Thyroid gland (tissue), 4 donors: ENCODE data around the gene JPH2. TPM values are rescaled to one million over a fixed set of nuclear protein-coding genes. Genes with fewer than 3 reads are reported as not detected.
A peak's percentile ranks its signal among the peaks of the same experiment; 100 is the strongest.

ENCODE experiments used
- DNase-seq, 2 donors: peaks; one replicate each; pipeline ENCODE4 v3.0.0-alpha.2; 2019
- H3K27ac ChIP-seq, 3 donors: fragments of 200-600 bp; sonication (generic); 1 replicate in 2 of 3; 2 replicates in 1 of 3; pipeline ENCODE4 v1.5.1; 2016 to 2019; ENCODE audit warnings: mild to moderate bottlenecking in 1 of 3, moderate library complexity in 1 of 3
- H3K27me3 ChIP-seq: fragments of 200-600 bp; sonication (generic); one replicate; pipeline ENCODE4 v1.5.1; 2019
- H3K36me3 ChIP-seq, 2 donors: fragments of 200-600 bp; sonication (generic); one replicate each; pipeline ENCODE4 v1.5.1; 2016 to 2019
- H3K4me1 ChIP-seq, 2 donors: fragments of 200-600 bp; sonication (generic); one replicate each; pipeline ENCODE4 v1.5.1; 2017 to 2019
- H3K4me3 ChIP-seq, 3 donors: fragments of 200-600 bp; sonication (generic); replicated peaks in 1 of 3; 1 replicate in 2 of 3; 2 replicates in 1 of 3; pipeline ENCODE4 v1.5.1; 2016; ENCODE audit warnings: mild to moderate bottlenecking in 1 of 3
- H3K9me3 ChIP-seq: fragments of 200-600 bp; sonication (generic); one replicate; pipeline ENCODE4 v1.5.1; 2017
- CTCF ChIP-seq, 6 experiments: fragments of 200-600 bp in 3 of 6; fragments of 450-650 bp in 3 of 6; sonication (generic) in 3 of 6; IDR thresholded peaks; one replicate each; pipeline ENCODE4 v1.5.1; 2016 to 2019; ENCODE audit warnings: antibody characterized with exemption in 6 of 6, mild to moderate bottlenecking in 2 of 6, inconsistent platforms in 1 of 6, moderate library complexity in 1 of 6
- POLR2A ChIP-seq, 2 donors: fragments of 450-650 bp; IDR thresholded peaks; one replicate each; pipeline ENCODE4 v1.6.1; 2017; ENCODE audit warnings: antibody characterized with exemption in 2 of 2, mild to moderate bottlenecking in 2 of 2, moderate library complexity in 1 of 2
- whole genome bisulfite sequencing, 2 donors: methylation state at CpG; one replicate each; pipeline ENCODE4 v1.1.5; 2017; 5-methylcytosine and 5-hydroxymethylcytosine counted together
- intact Hi-C: fragments of 100-400 bp; cut with DNase I; formaldehyde crosslinking; loops from one replicate; pipeline ENCODE4 v1.15.1; 2023
- total RNA-seq, 4 donors: library from RNA; depleted of rRNA; stranded (reverse); fragments of >200 nt; gene quantifications; one replicate each; pipeline ENCODE4 v1.2.3, GENCODE V29; 2016

The JPH2 gene
- total RNA-seq, 4 donors from 2014 or later, result 0.67 to 2.3 (median 1.8) TPM

GRCh38 chr20:44188752-44189151 is 1.8 kb upstream of the JPH2 start:
- DNase-seq, result peak; percentile 65 to 67
- intact Hi-C loops, result no loop called here
- WGBS, 2 donors, result 45 to 50% methylated on average over 6 of the region's 6 CpGs
- Histone ChIP-seq H3K9me3 (no peaks in the 10 kb centered on the region), H3K4me1 (peaks cover 20 to 28% of the 10 kb centered on the region in 2 donors), H3K4me3 (no peak overlapping the region), H3K36me3 (no peaks in the 10 kb centered on the region), H3K27ac (peak overlapping the region in 2 of 3 donors; percentile 19 to 30), H3K27me3 (no peaks in the 10 kb centered on the region)
- TF ChIP-seq POLR2A (IDR thresholded peaks at IDR 0.05), result no peak
- no peak for TF ChIP-seq CTCF (IDR thresholded peaks at IDR 0.05)

DNA sequence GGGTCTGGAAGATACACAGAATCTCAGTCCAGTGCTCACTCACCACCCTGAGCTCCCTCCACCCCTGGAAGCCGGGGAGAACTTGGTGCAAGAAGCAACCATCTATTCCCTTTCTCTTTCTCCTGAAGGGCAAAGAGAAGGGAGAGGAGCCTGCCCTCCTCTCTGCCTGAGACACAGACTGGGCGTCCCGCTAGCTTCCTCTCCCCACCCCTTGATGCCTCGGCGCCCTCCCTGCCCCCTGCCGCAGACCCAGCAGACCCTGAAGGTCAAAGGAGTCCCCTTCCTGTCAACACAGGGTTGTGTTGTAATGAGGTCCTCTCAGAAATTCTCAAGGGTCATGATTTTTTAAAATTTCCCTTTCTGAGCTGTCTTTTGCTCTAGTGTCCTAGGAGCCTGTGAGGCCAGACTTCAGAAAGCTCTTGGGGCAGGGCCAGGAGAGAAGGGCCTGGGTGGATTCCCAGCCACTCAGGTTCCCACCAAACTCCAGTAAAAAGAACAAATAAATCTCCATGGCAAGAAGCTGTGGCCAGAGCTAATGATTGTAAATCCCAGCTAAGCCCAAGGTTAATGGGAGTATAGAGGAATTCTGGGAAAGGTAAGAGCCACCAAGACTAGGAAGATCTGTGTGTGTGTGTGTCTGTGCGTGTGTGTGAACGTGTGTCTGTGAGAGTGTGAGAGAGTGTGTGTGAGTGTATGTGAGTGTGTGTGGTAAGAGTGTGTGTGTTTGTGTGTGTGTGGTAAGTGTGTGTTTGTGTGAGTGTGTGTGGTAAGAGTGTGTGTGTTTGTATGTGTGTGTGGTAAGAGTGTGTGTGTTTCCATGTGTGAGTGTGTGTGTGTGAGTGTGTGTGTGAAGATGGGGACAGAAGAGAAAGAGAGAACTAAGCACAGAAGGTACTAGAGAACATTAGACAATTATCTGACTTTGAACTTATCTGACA is 1.1 kb upstream of the JPH2 start:
- peak; percentile 81 to 82 for DNase-seq
- H3K36me3 ChIP-seq, result no peaks in the 10 kb centered on the region
- H3K9me3 ChIP-seq, result no peaks in the 10 kb centered on the region
- peaks cover 20 to 28% of the 10 kb centered on the region in 2 donors for H3K4me1 ChIP-seq
- TF ChIP-seq CTCF (IDR thresholded peaks at IDR 0.05) (no peak), POLR2A (IDR thresholded peaks at IDR 0.05) (no peak)
- no peaks in the 10 kb centered on the region for H3K27me3 ChIP-seq
- 22 to 36% methylated on average over 5 to 8 of the region's 8 CpGs for WGBS, 2 donors
- intact Hi-C loops, result no loop called here
- peak overlapping the region in 1 of 3 donors; percentile 26 for H3K4me3 ChIP-seq
- H3K27ac ChIP-seq, result peak overlapping the region; percentile 19 to 62 (median 56)

GRCh38 chr20:44186674-44187053 is 324 bp downstream of the JPH2 start:
- intact Hi-C loops, result no loop called here
- Histone ChIP-seq H3K4me3 (peak overlapping the region in 1 of 3 donors; percentile 26), H3K27me3 (no peaks in the 10 kb centered on the region), H3K36me3 (no peaks in the 10 kb centered on the region), H3K9me3 (no peaks in the 10 kb centered on the region), H3K27ac (no peak overlapping the region), H3K4me1 (peaks cover 20 to 28% of the 10 kb centered on the region in 2 donors)
- 12 to 38% methylated on average over 9 to 10 of the region's 14 CpGs for WGBS, 2 donors
- TF ChIP-seq CTCF (IDR thresholded peaks at IDR 0.05), result no peak
- TF ChIP-seq POLR2A (IDR thresholded peaks at IDR 0.05), result no peak
- no peak for DNase-seq

GRCh38 chr20:44186201-44186600 is 787 bp downstream of the JPH2 start:
- H3K36me3 ChIP-seq, result no peaks in the 10 kb centered on the region
- no peak overlapping the region for H3K27ac ChIP-seq
- peaks cover 20 to 28% of the 10 kb centered on the region in 2 donors for H3K4me1 ChIP-seq
- no peak for TF ChIP-seq CTCF (IDR thresholded peaks at IDR 0.05)
- no peak for TF ChIP-seq POLR2A (IDR thresholded peaks at IDR 0.05)
- H3K9me3 ChIP-seq, result no peaks in the 10 kb centered on the region
- 92 to 95% methylated on average over 14 of the region's 14 CpGs for WGBS, 2 donors
- no peak overlapping the region for H3K4me3 ChIP-seq
- no peak for DNase-seq
- no peaks in the 10 kb centered on the region for H3K27me3 ChIP-seq
- intact Hi-C loops, result no loop called here

GRCh38 chr20:44185574-44185973 is 1.4 kb downstream of the JPH2 start:
- no peak overlapping the region for H3K4me3 ChIP-seq
- TF ChIP-seq CTCF (IDR thresholded peaks at IDR 0.05), result no peak
- TF ChIP-seq POLR2A (IDR thresholded peaks at IDR 0.05), result no peak
- H3K4me1 ChIP-seq, result peaks cover 20 to 28% of the 10 kb centered on the region in 2 donors
- H3K27ac ChIP-seq, result no peak overlapping the region
- DNase-seq, result no peak
- no peaks in the 10 kb centered on the region for H3K36me3 ChIP-seq
- H3K27me3 ChIP-seq, result no peaks in the 10 kb centered on the region
- 91 to 94% methylated on average over 4 of the region's 4 CpGs for WGBS, 2 donors
- no peaks in the 10 kb centered on the region for H3K9me3 ChIP-seq
- intact Hi-C loops, result no loop called here
